ENCODE measurements around the gene RAB3GAP2. TPM values are rescaled to one million over a fixed set of nuclear protein-coding genes. Genes with fewer than 3 reads are reported as not detected.

Gene RAB3GAP2
- total RNA-seq, result 39.9 and 49.1 TPM in 2 replicates
- long read RNA-seq, partial matches to known transcripts, result 34 of 53 reads
- long read RNA-seq, other reads (novel, unspliced or antisense), result 19 of 53 reads

- peaks cover 6% of the 10 kb centered on the region for H3K36me3 Mint-ChIP-seq (ENCODE audit: unreplicated experiment)
- no peak within 1 kb of the TSS for H3K27ac Mint-ChIP-seq (ENCODE audit: unreplicated experiment)
- H3K27me3 Mint-ChIP-seq (ENCODE audit: unreplicated experiment), result peaks cover 22% of the 10 kb centered on the region
- no peak within 1 kb of the TSS for H3K4me3 Mint-ChIP-seq (ENCODE audit: unreplicated experiment)
- H3K9me3 Mint-ChIP-seq (ENCODE audit: unreplicated experiment), result no peaks in the 10 kb centered on the region
- peaks cover 9% of the 10 kb centered on the region for H3K4me1 Mint-ChIP-seq (ENCODE audit: unreplicated experiment)
- peak; percentile 98 for DNase-seq (ENCODE audit: extremely low spot score, unreplicated experiment)
- no peak for TF ChIP-seq CTCF (IDR thresholded peaks at IDR 0.05)
Observed at GRCh38 chr1:220272047-220272840, at the start of gene RAB3GAP2. TSS of gene RAB3GAP2 (minus strand) at chr1:220272453. CDS start at chr1:220272337, 116 bp downstream.

GRCh38 chr1:220321758-220322157 is 49.5 kb upstream of the RAB3GAP2 start:
- Mint-ChIP-seq H3K4me3 (ENCODE audit: unreplicated experiment) (no peak overlapping the region), H3K27me3 (ENCODE audit: unreplicated experiment) (peaks cover 4% of the 10 kb centered on the region), H3K36me3 (ENCODE audit: unreplicated experiment) (no peaks in the 10 kb centered on the region), H3K27ac (ENCODE audit: unreplicated experiment) (no peak overlapping the region), H3K9me3 (ENCODE audit: unreplicated experiment) (no peaks in the 10 kb centered on the region), H3K4me1 (ENCODE audit: unreplicated experiment) (peaks cover 17% of the 10 kb centered on the region)
- DNase-seq (ENCODE audit: extremely low spot score, unreplicated experiment), result no peak
- no peak for TF ChIP-seq CTCF (IDR thresholded peaks at IDR 0.05)

- peaks cover 4% of the 10 kb centered on the region for H3K27me3 Mint-ChIP-seq (ENCODE audit: unreplicated experiment)
- no peak for TF ChIP-seq CTCF (IDR thresholded peaks at IDR 0.05)
- peaks cover 7% of the 10 kb centered on the region for H3K4me1 Mint-ChIP-seq (ENCODE audit: unreplicated experiment)
- no peaks in the 10 kb centered on the region for H3K9me3 Mint-ChIP-seq (ENCODE audit: unreplicated experiment)
- DNase-seq (ENCODE audit: extremely low spot score, unreplicated experiment), result no peak
- no peak overlapping the region for H3K4me3 Mint-ChIP-seq (ENCODE audit: unreplicated experiment)
- no peaks in the 10 kb centered on the region for H3K36me3 Mint-ChIP-seq (ENCODE audit: unreplicated experiment)
- no peak overlapping the region for H3K27ac Mint-ChIP-seq (ENCODE audit: unreplicated experiment)
Observed at GRCh38 chr1:220320709-220321108, 48.5 kb upstream of the RAB3GAP2 start.

- TF ChIP-seq CTCF (IDR thresholded peaks at IDR 0.05), result no peak
- Mint-ChIP-seq H3K27me3 (ENCODE audit: unreplicated experiment) (peaks cover 8% of the 10 kb centered on the region), H3K4me1 (ENCODE audit: unreplicated experiment) (no peaks in the 10 kb centered on the region), H3K9me3 (ENCODE audit: unreplicated experiment) (no peaks in the 10 kb centered on the region), H3K27ac (ENCODE audit: unreplicated experiment) (no peak overlapping the region), H3K4me3 (ENCODE audit: unreplicated experiment) (no peak overlapping the region), H3K36me3 (ENCODE audit: unreplicated experiment) (no peaks in the 10 kb centered on the region)
- no peak for DNase-seq (ENCODE audit: extremely low spot score, unreplicated experiment)
Observed at GRCh38 chr1:220318673-220319072, 46.4 kb upstream of the RAB3GAP2 start.

GRCh38 chr1:220317161-220317560 is 44.9 kb upstream of the RAB3GAP2 start:
- H3K9me3 Mint-ChIP-seq (ENCODE audit: unreplicated experiment), result no peaks in the 10 kb centered on the region
- H3K27ac Mint-ChIP-seq (ENCODE audit: unreplicated experiment), result no peak overlapping the region
- H3K4me1 Mint-ChIP-seq (ENCODE audit: unreplicated experiment), result no peaks in the 10 kb centered on the region
- H3K27me3 Mint-ChIP-seq (ENCODE audit: unreplicated experiment), result peaks cover 9% of the 10 kb centered on the region
- H3K36me3 Mint-ChIP-seq (ENCODE audit: unreplicated experiment), result no peaks in the 10 kb centered on the region
- no peak overlapping the region for H3K4me3 Mint-ChIP-seq (ENCODE audit: unreplicated experiment)
- no peak for DNase-seq (ENCODE audit: extremely low spot score, unreplicated experiment)
- TF ChIP-seq CTCF (IDR thresholded peaks at IDR 0.05), result no peak
